NCI-H345 (cell line): ENCODE data around the gene SASH3.

ENCODE experiments used
- DNase-seq: peaks from one replicate; lab custom pipeline; 2025; lab: John Stamatoyannopoulos, UW

The SASH3 gene

GRCh38 chrX:129783291-129783713 lies 3.6 kb downstream of the SASH3 start:
- no peak for DNase-seq

- DNase-seq, result no peak
Measured at GRCh38 chrX:129784371-129784770, 4.6 kb downstream of the SASH3 start.

- DNase-seq, result no peak
Measured at GRCh38 chrX:129785160-129785947, 5.6 kb downstream of the SASH3 start.

GRCh38 chrX:129786210-129786651 lies 6.5 kb downstream of the SASH3 start:
- no peak for DNase-seq

GRCh38 chrX:129787336-129788055 lies 7.7 kb downstream of the SASH3 start:
- DNase-seq, result no peak

GRCh38 chrX:129788527-129788926 lies 8.8 kb downstream of the SASH3 start:
- no peak for DNase-seq

GRCh38 chrX:129790146-129790545 lies 10.4 kb downstream of the SASH3 start:
- DNase-seq, result no peak

GRCh38 chrX:129790808-129791207 lies 11.1 kb downstream of the SASH3 start:
- no peak for DNase-seq

- no peak for DNase-seq
Measured at GRCh38 chrX:129791336-129791735, 11.6 kb downstream of the SASH3 start.

- peak; percentile 58 for DNase-seq
Measured at GRCh38 chrX:129791961-129792570, 12.3 kb downstream of the SASH3 start.

GRCh38 chrX:129792586-129793291 lies 13.0 kb downstream of the SASH3 start:
- no peak for DNase-seq

- DNase-seq, result peak; percentile 32
Measured at GRCh38 chrX:129793604-129794191, 13.9 kb downstream of the SASH3 start.

- DNase-seq, result no peak
Measured at GRCh38 chrX:129795584-129795983, 15.8 kb downstream of the SASH3 start.

GRCh38 chrX:129797251-129797906 lies 17.6 kb downstream of the SASH3 start:
- no peak for DNase-seq

- DNase-seq, result no peak
Measured at GRCh38 chrX:129798456-129798855, 18.7 kb downstream of the SASH3 start.

GRCh38 chrX:129798888-129799287 lies 19.1 kb downstream of the SASH3 start:
- no peak for DNase-seq

- no peak for DNase-seq
Measured at GRCh38 chrX:129800186-129800585, 20.4 kb downstream of the SASH3 start.

- no peak for DNase-seq
Measured at GRCh38 chrX:129802863-129803262, 23.1 kb downstream of the SASH3 start.

- DNase-seq, result no peak
Measured at GRCh38 chrX:129804806-129805205, 25.1 kb downstream of the SASH3 start.

GRCh38 chrX:129808158-129808828 lies 28.5 kb downstream of the SASH3 start:
- no peak for DNase-seq
